Astrocyte (in vitro differentiated cells and primary cell): Measurements from ENCODE around the gene FGF12. TPM values are rescaled to one million over a fixed set of nuclear protein-coding genes. Genes with fewer than 3 reads are reported as not detected.

Experiments
- DNase-seq: peaks from one replicate; pipeline ENCODE4 v3.0.0-alpha.2; 2010; ENCODE audit warnings: low read depth
- FAIRE-seq: peaks from 2 replicates; lab custom pipeline; 2011; peaks lifted over from hg19 to GRCh38; lab: Jason Lieb, UNC
- H2AFZ ChIP-seq: 2 replicates; pipeline ENCODE4 v1.6.0; 2012; ENCODE audit warnings: low read depth, low read length, inconsistent platforms
- H3K27ac ChIP-seq: 2 replicates; pipeline ENCODE4 v1.5.1; 2011; ENCODE audit warnings: low read depth, low read length, inconsistent platforms
- H3K27me3 ChIP-seq: 2 replicates; pipeline ENCODE4 v1.6.0; 2011; ENCODE audit warnings: low read length, inconsistent platforms; ENCODE audit not compliant: insufficient read depth
- H3K36me3 ChIP-seq: 2 replicates; pipeline ENCODE4 v1.5.1; 2011; ENCODE audit warnings: low read length, inconsistent platforms; ENCODE audit not compliant: insufficient read depth
- H3K4me1 ChIP-seq: 2 replicates; pipeline ENCODE4 v1.5.1; 2011; ENCODE audit warnings: low read length, inconsistent platforms; ENCODE audit not compliant: insufficient read depth
- H3K4me2 ChIP-seq: 2 replicates; pipeline ENCODE4 v1.6.0; 2012; ENCODE audit warnings: low read length, inconsistent platforms
- H3K4me3 ChIP-seq: 2 replicates; pipeline ENCODE4 v1.5.1; 2011; ENCODE audit warnings: low read depth, mild to moderate bottlenecking, low read length, inconsistent platforms; ENCODE audit not compliant: insufficient read depth
- H3K79me2 ChIP-seq: 2 replicates; pipeline ENCODE4 v1.6.0; 2012; ENCODE audit warnings: mild to moderate bottlenecking, low read length, inconsistent platforms; ENCODE audit not compliant: insufficient read depth
- H3K9ac ChIP-seq: 2 replicates; pipeline ENCODE4 v1.6.0; 2012; ENCODE audit warnings: mild to moderate bottlenecking, low read length, inconsistent platforms
- H3K9me3 ChIP-seq: 2 replicates; pipeline ENCODE4 v1.5.1; 2012; ENCODE audit warnings: low read depth, mild to moderate bottlenecking, low read length, inconsistent platforms; ENCODE audit not compliant: insufficient read depth
- H4K20me1 ChIP-seq: 2 replicates; pipeline ENCODE4 v1.6.0; 2012; ENCODE audit warnings: low read length, inconsistent platforms; ENCODE audit not compliant: insufficient read depth
- H3K27ac Mint-ChIP-seq: one replicate; pipeline ENCODE4 v1.8.0; 2021; ENCODE audit warnings: mild to moderate bottlenecking, mixed read lengths; ENCODE audit not compliant: unreplicated experiment
- H3K27me3 Mint-ChIP-seq: one replicate; pipeline ENCODE4 v1.8.0; 2021; ENCODE audit warnings: low read depth, mixed read lengths; ENCODE audit not compliant: unreplicated experiment
- H3K36me3 Mint-ChIP-seq: one replicate; pipeline ENCODE4 v1.8.0; 2021; ENCODE audit warnings: low read depth, mixed read lengths; ENCODE audit not compliant: unreplicated experiment
- H3K4me1 Mint-ChIP-seq: one replicate; pipeline ENCODE4 v1.8.0; 2021; ENCODE audit warnings: low read depth, mixed read lengths; ENCODE audit not compliant: unreplicated experiment
- H3K4me3 Mint-ChIP-seq: one replicate; pipeline ENCODE4 v1.8.0; 2021; ENCODE audit warnings: mild to moderate bottlenecking, moderate library complexity, mixed read lengths; ENCODE audit not compliant: unreplicated experiment
- H3K9me3 Mint-ChIP-seq: one replicate; pipeline ENCODE4 v1.8.0; 2021; ENCODE audit warnings: mild to moderate bottlenecking, mixed read lengths; ENCODE audit not compliant: unreplicated experiment
- EZH2 ChIP-seq: IDR thresholded peaks from 2 replicates; pipeline ENCODE4 v1.6.1; 2012; ENCODE audit warnings: mild to moderate bottlenecking, low read length, inconsistent platforms; ENCODE audit not compliant: insufficient read depth
- total RNA-seq: library from RNA; stranded (reverse); gene quantifications from 2 replicates; pipeline ENCODE4 v1.2.1, GENCODE V29; 2021
- TF ChIP-seq, protein P1 (sequence below): IDR thresholded peaks from 2 replicates; pipeline ENCODE4 v1.5.1; 2011; ENCODE audit warnings: low read depth, mild to moderate bottlenecking, inconsistent platforms, low read length, moderate library complexity; ENCODE audit not compliant: insufficient read depth

The FGF12 gene
- total RNA-seq, 1 donor from 2014 or later = 1.4 TPM

DNA sequence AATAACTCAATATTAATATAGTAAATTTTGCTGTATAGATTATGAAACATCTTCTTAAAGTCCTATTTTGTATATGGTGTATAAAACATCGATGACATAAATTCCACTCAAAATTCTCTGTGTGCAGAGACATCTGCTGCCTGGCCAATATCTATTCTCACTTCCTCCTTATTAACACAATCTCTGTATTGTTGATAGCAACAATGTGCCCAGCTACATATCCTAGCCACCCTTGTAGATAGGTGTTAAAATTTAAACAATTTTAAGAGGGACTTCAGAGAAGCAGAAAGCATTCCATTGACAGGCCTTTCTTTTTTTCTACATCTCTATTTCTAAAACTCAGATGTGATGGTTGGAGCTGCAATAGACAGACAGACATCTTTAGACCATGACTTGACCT, 72.3 kb downstream of the FGF12 start:
- Histone ChIP-seq H3K36me3 (no peaks in the 10 kb centered on the region), H3K9me3 (no peaks in the 10 kb centered on the region), H3K27me3 (no peaks in the 10 kb centered on the region), H3K27ac (no peak overlapping the region), H2AFZ (no peak overlapping the region), H3K4me2 (no peak overlapping the region), H4K20me1 (no peaks in the 10 kb centered on the region), H3K79me2 (no peaks in the 10 kb centered on the region), H3K4me3 (no peak overlapping the region), H3K9ac (no peak overlapping the region), H3K4me1 (no peaks in the 10 kb centered on the region)
- Mint-ChIP-seq H3K9me3 (no peaks in the 10 kb centered on the region), H3K27me3 (no peaks in the 10 kb centered on the region), H3K36me3 (no peaks in the 10 kb centered on the region), H3K4me3 (no peak overlapping the region), H3K27ac (no peak overlapping the region), H3K4me1 (no peaks in the 10 kb centered on the region)
- FAIRE-seq = no peak
- no peak for TF ChIP-seq EZH2
- TF ChIP-seq, protein P1, sequence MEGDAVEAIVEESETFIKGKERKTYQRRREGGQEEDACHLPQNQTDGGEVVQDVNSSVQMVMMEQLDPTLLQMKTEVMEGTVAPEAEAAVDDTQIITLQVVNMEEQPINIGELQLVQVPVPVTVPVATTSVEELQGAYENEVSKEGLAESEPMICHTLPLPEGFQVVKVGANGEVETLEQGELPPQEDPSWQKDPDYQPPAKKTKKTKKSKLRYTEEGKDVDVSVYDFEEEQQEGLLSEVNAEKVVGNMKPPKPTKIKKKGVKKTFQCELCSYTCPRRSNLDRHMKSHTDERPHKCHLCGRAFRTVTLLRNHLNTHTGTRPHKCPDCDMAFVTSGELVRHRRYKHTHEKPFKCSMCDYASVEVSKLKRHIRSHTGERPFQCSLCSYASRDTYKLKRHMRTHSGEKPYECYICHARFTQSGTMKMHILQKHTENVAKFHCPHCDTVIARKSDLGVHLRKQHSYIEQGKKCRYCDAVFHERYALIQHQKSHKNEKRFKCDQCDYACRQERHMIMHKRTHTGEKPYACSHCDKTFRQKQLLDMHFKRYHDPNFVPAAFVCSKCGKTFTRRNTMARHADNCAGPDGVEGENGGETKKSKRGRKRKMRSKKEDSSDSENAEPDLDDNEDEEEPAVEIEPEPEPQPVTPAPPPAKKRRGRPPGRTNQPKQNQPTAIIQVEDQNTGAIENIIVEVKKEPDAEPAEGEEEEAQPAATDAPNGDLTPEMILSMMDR = no peak
- no peak for DNase-seq

DNA sequence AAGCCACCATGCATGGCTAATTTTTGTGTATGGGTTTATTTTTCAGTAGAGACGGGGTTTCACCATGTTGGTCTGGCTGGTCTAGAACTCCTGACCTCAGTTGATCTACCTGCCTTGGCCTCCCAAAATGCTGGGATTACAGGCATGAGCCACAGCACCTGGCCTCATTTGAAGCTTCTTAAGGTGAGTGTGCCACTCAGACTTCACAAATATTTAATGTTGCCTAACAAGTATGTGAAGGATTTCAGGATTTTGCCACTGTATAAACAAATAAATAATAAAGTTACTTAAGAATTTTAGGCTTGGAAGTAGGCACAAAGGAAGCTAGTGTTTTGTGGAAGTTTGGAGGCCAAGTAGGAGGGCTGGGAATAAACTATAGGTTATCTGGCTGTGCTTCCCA, 73.5 kb downstream of the FGF12 start:
- Histone ChIP-seq H3K79me2 (no peaks in the 10 kb centered on the region), H2AFZ (no peak overlapping the region), H3K9me3 (no peaks in the 10 kb centered on the region), H3K9ac (no peak overlapping the region), H3K4me3 (no peak overlapping the region), H3K4me1 (no peaks in the 10 kb centered on the region), H3K36me3 (no peaks in the 10 kb centered on the region), H3K4me2 (no peak overlapping the region), H4K20me1 (no peaks in the 10 kb centered on the region), H3K27ac (no peak overlapping the region), H3K27me3 (no peaks in the 10 kb centered on the region)
- TF ChIP-seq EZH2 = no peak
- TF ChIP-seq, protein P1 = no peak
- H3K9me3 Mint-ChIP-seq = no peaks in the 10 kb centered on the region
- no peak overlapping the region for H3K4me3 Mint-ChIP-seq
- DNase-seq = no peak
- no peaks in the 10 kb centered on the region for H3K4me1 Mint-ChIP-seq
- no peaks in the 10 kb centered on the region for H3K36me3 Mint-ChIP-seq
- no peaks in the 10 kb centered on the region for H3K27me3 Mint-ChIP-seq
- no peak for FAIRE-seq
- no peak overlapping the region for H3K27ac Mint-ChIP-seq

DNA sequence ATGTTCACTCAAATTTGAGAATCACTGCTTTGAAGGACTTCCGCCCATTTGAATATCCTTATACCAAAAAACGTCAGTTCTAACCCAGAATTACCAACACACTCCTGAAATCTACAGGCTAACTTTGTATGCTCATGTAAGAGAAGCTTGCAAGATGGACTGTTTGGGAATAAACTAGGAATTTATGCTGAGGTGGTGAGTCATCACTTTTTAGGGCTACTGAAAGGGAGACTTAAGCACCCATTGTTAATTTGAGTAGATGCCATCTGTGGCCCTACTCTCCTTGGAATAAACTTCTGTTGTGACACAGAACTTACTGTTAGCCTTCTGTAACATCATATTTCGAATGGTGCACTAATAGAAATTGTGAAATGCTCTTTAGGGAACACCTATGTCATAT, 74.6 kb downstream of the FGF12 start:
- H3K27ac Mint-ChIP-seq = no peak overlapping the region
- H3K4me1 ChIP-seq = no peaks in the 10 kb centered on the region
- H3K27me3 ChIP-seq = no peaks in the 10 kb centered on the region
- H3K4me1 Mint-ChIP-seq = no peaks in the 10 kb centered on the region
- DNase-seq (no peak), FAIRE-seq (no peak)
- no peak overlapping the region for H2AFZ ChIP-seq
- H3K9me3 Mint-ChIP-seq = no peaks in the 10 kb centered on the region
- H4K20me1 ChIP-seq = no peaks in the 10 kb centered on the region
- no peak overlapping the region for H3K27ac ChIP-seq
- no peaks in the 10 kb centered on the region for H3K36me3 Mint-ChIP-seq
- no peak overlapping the region for H3K9ac ChIP-seq
- no peaks in the 10 kb centered on the region for H3K79me2 ChIP-seq
- no peak for TF ChIP-seq EZH2
- TF ChIP-seq, protein P1 = no peak
- H3K4me3 Mint-ChIP-seq = no peak overlapping the region
- H3K27me3 Mint-ChIP-seq = no peaks in the 10 kb centered on the region
- no peak overlapping the region for H3K4me2 ChIP-seq
- H3K9me3 ChIP-seq = no peaks in the 10 kb centered on the region
- no peak overlapping the region for H3K4me3 ChIP-seq
- no peaks in the 10 kb centered on the region for H3K36me3 ChIP-seq
